Measurements from ENCODE around the gene POMGNT2. TPM values are rescaled to one million over a fixed set of nuclear protein-coding genes. Genes with fewer than 3 reads are reported as not detected.

POMGNT2 gene
- polyA plus RNA-seq, 1 donor (not counting 4 experiments of a cell fraction or from before 2014, with no cell fraction given), result 6.0 TPM

- no peak for TF ChIP-seq EZH2 (IDR thresholded peaks at IDR 0.05; ENCODE audit: low read length)
- TF ChIP-seq CTCF (optimal IDR thresholded peaks at IDR 0.05 in 1 of 3, IDR thresholded peaks at IDR 0.05 in 1 of 3, conservative IDR thresholded peaks at IDR 0.05 in 1 of 3; ENCODE audit: extremely low read depth in 1 of 3, insufficient read depth in 2 of 3, low read length in 3 of 3), result no peak
Measured at GRCh38 chr3:43102773-43103480, 3.0 kb downstream of the POMGNT2 start.

GRCh38 chr3:43098761-43099160 lies 7.1 kb downstream of the POMGNT2 start:
- DNase-seq (ENCODE audit: low read depth, low spot score) (no peak), FAIRE-seq (no peak)
- H3K4me2 ChIP-seq (ENCODE audit: control insufficient read depth, extremely low read depth, insufficient read depth, low read depth, low read length), result no peak overlapping the region
- no peaks in the 10 kb centered on the region for H3K27me3 ChIP-seq (ENCODE audit: control insufficient read depth, extremely low read depth, insufficient read depth, low read length)
- no peaks in the 10 kb centered on the region for H3K4me1 ChIP-seq (ENCODE audit: control insufficient read depth, extremely low read depth, insufficient read depth, low read length)
- no peak overlapping the region for H3K4me3 ChIP-seq (ENCODE audit: control insufficient read depth in 2 of 3, extremely low read depth in 1 of 3, insufficient read depth in 2 of 3, low read depth in 1 of 3, low read length in 3 of 3)
- H3K9me1 ChIP-seq (ENCODE audit: control insufficient read depth, extremely low read depth, insufficient read depth, low read length), result no peaks in the 10 kb centered on the region
- no peaks in the 10 kb centered on the region for H3K9me3 ChIP-seq (ENCODE audit: control insufficient read depth, low read depth, low read length)
- H3K27ac ChIP-seq (ENCODE audit: control insufficient read depth, insufficient read depth, low read length), result no peak overlapping the region
- H3K9ac ChIP-seq (ENCODE audit: control insufficient read depth, extremely low read depth, insufficient read depth, low read length), result no peak overlapping the region
- no peak overlapping the region for H2AFZ ChIP-seq (ENCODE audit: control insufficient read depth, low read length)
- no peak for TF ChIP-seq EZH2 (IDR thresholded peaks at IDR 0.05; ENCODE audit: low read length)
- no peak for TF ChIP-seq CTCF (optimal IDR thresholded peaks at IDR 0.05 in 1 of 3, IDR thresholded peaks at IDR 0.05 in 1 of 3, conservative IDR thresholded peaks at IDR 0.05 in 1 of 3; ENCODE audit: extremely low read depth in 1 of 3, insufficient read depth in 2 of 3, low read length in 3 of 3)
- dilution Hi-C loops (cut with MboI; ENCODE audit: extremely low pct_ligation_motif_present, low sequenced_read_pairs), result no loop called here
- H3K36me3 ChIP-seq (ENCODE audit: control insufficient read depth in 2 of 2, extremely low read depth in 1 of 2, insufficient read depth in 2 of 2, low read length in 2 of 2), result no peaks in the 10 kb centered on the region
- H3K79me2 ChIP-seq (ENCODE audit: control insufficient read depth, insufficient read depth, low read length), result no peaks in the 10 kb centered on the region
- no peaks in the 10 kb centered on the region for H4K20me1 ChIP-seq (ENCODE audit: control insufficient read depth, extremely low read depth, insufficient read depth, low read length)

More at GRCh38 chr3:43102773-43103480, 3.0 kb downstream of the POMGNT2 start:
- DNase-seq (ENCODE audit: low read depth, low spot score) (no peak), FAIRE-seq (no peak)
- Histone ChIP-seq H3K27me3 (ENCODE audit: control insufficient read depth, extremely low read depth, insufficient read depth, low read length) (no peaks in the 10 kb centered on the region), H4K20me1 (ENCODE audit: control insufficient read depth, extremely low read depth, insufficient read depth, low read length) (no peaks in the 10 kb centered on the region), H3K27ac (ENCODE audit: control insufficient read depth, insufficient read depth, low read length) (no peak overlapping the region), H2AFZ (ENCODE audit: control insufficient read depth, low read length) (no peak overlapping the region), H3K9ac (ENCODE audit: control insufficient read depth, extremely low read depth, insufficient read depth, low read length) (no peak overlapping the region), H3K4me2 (ENCODE audit: control insufficient read depth, extremely low read depth, insufficient read depth, low read depth, low read length) (no peak overlapping the region), H3K9me1 (ENCODE audit: control insufficient read depth, extremely low read depth, insufficient read depth, low read length) (no peaks in the 10 kb centered on the region), H3K4me3 (ENCODE audit: control insufficient read depth in 2 of 3, extremely low read depth in 1 of 3, insufficient read depth in 2 of 3, low read depth in 1 of 3, low read length in 3 of 3) (no peak overlapping the region), H3K36me3 (ENCODE audit: control insufficient read depth in 2 of 2, extremely low read depth in 1 of 2, insufficient read depth in 2 of 2, low read length in 2 of 2) (no peaks in the 10 kb centered on the region), H3K79me2 (ENCODE audit: control insufficient read depth, insufficient read depth, low read length) (no peaks in the 10 kb centered on the region), H3K9me3 (ENCODE audit: control insufficient read depth, low read depth, low read length) (no peaks in the 10 kb centered on the region), H3K4me1 (ENCODE audit: control insufficient read depth, extremely low read depth, insufficient read depth, low read length) (peaks cover 7% of the 10 kb centered on the region)
- dilution Hi-C loops (cut with MboI; ENCODE audit: extremely low pct_ligation_motif_present, low sequenced_read_pairs), result no loop called here
